Thymus (tissue), 11 donors: ENCODE measurements around the gene RPS5. TPM values are rescaled to one million over a fixed set of nuclear protein-coding genes. Genes with fewer than 3 reads are reported as not detected.

Source experiments
- DNase-seq, 9 donors: peaks; one replicate each; pipeline ENCODE4 v3.0.0-alpha.2; 2013; ENCODE audit warnings: low spot score in 9 of 9, low read depth in 6 of 9, missing footprints in 1 of 9
- H3K27ac ChIP-seq, 2 donors: one replicate each; pipeline ENCODE4 v1.5.1; 2013; ENCODE audit warnings: control low read depth in 1 of 2, low read depth in 1 of 2, low read length in 1 of 2, mild to moderate bottlenecking in 1 of 2, moderate library complexity in 1 of 2
- H3K27me3 ChIP-seq, 2 donors: one replicate each; pipeline ENCODE4 v1.5.1; 2013; ENCODE audit warnings: low read length in 1 of 2; ENCODE audit not compliant: control insufficient read depth in 2 of 2, insufficient read depth in 1 of 2
- H3K36me3 ChIP-seq, 2 donors: one replicate each; pipeline ENCODE4 v1.5.1; 2013; ENCODE audit warnings: low read length in 1 of 2, mild to moderate bottlenecking in 1 of 2, moderate library complexity in 1 of 2; ENCODE audit not compliant: control insufficient read depth in 2 of 2, insufficient read depth in 2 of 2
- H3K4me1 ChIP-seq, 2 donors: one replicate each; pipeline ENCODE4 v1.5.1; 2013; ENCODE audit warnings: low read length in 2 of 2; ENCODE audit not compliant: control insufficient read depth in 2 of 2, insufficient read depth in 2 of 2
- H3K4me3 ChIP-seq, 2 donors: one replicate each; pipeline ENCODE4 v1.5.1; 2013; ENCODE audit warnings: low read length in 2 of 2, control low read depth in 1 of 2, mild to moderate bottlenecking in 1 of 2
- H3K9me3 ChIP-seq, 2 donors: one replicate each; pipeline ENCODE4 v1.5.1; 2013; ENCODE audit warnings: low read length in 1 of 2, mild to moderate bottlenecking in 1 of 2; ENCODE audit not compliant: control insufficient read depth in 2 of 2, insufficient read depth in 1 of 2
- WGBS: extraction: QIAGEN DNeasy Blood & Tissue Kit; methylation state at CpG from one replicate; pipeline ENCODE4 v1.1.7; 2013; 5-methylcytosine and 5-hydroxymethylcytosine counted together
- polyA plus RNA-seq: library from polyadenylated mRNA; stranded (reverse); fragments of 200-250 nt; gene quantifications from one replicate; pipeline ENCODE4 v1.2.3, GENCODE V29; 2013
- total RNA-seq: library from RNA; stranded (reverse); fragments of 120-200 nt; gene quantifications from one replicate; pipeline ENCODE4 v1.2.4, GENCODE V29; 2013
- donor health status: healthy.

Gene RPS5
- total and polyA plus RNA-seq, 2 donors, result 942 to 1,573 TPM

DNA sequence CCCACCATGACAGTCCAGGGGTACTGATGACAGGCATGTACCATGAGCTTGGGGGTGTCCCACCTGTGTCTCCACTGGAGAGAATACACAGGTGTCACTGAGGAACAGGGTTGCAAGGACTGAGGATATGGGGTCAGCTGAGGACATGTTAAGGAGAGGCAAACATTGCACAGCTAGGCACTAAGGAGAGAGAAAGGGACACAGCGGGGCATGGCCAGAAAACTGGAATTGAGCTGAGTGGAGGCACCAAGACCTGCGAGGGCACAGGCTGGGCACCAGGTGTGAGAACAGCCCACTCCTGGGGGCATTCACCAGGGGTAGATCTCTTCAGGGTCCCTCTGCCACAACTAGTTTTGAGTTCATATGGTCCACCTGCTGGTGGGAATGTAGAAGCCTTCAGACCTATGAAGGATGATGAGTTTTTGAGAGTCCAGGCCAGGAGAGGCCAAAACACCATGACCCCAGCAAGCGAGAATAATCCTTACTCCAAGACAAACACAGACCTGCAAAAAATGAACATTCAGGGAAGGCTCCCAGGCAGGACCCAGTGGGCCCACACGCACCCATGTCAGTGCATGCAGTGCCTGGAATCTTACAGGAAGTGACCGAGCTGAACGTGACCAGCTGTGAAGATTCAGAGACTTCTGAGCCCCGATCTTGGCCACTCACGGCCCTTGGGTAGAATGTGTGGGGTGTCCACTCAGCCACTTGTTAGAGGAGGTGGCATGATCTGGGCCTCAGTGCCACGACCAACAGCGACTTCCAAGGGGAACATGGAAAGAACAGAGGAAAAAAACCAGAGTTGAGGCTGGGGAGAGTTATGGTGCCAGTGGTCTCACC, 20.0 kb downstream of the RPS5 start:
- Histone ChIP-seq H3K36me3 (no peaks in the 10 kb centered on the region), H3K4me1 (peaks cover 20% of the 10 kb centered on the region in 2 donors), H3K27ac (no peak overlapping the region), H3K9me3 (no peaks in the 10 kb centered on the region), H3K4me3 (peak overlapping the region; percentile 84 to 88), H3K27me3 (no peaks in the 10 kb centered on the region)
- DNase-seq, result peak in 1 of 9 donors; percentile 18
- WGBS, result 91% methylated on average over 10 of the region's 10 CpGs

DNA sequence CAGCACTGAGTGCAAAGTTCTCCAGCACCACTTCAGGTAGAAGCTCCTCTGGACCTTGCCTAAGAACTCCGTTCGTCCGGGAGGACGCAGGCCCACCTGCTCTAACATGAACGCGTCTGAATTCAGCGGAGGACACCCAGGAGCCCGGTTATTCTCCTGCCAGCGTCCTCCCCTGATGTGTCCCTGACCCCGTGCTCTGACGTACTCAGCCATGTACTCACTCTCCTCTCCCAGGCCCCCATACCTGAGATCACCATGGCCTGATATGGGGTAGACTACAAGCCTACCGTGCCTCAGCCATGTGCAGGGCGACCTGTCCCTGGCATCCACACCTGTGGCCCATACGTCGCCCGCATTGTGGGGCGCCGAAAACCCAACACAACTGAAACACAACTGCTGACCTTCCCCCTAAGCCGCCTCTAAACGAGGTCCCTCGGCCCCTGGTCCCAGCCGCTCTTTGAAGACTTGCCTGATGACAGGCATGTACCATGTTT, 20.6 kb downstream of the RPS5 start:
- WGBS, result 26% methylated on average over 22 of the region's 22 CpGs
- H3K27me3 ChIP-seq, result no peaks in the 10 kb centered on the region
- H3K27ac ChIP-seq, result peak overlapping the region; percentile 73 to 87
- H3K36me3 ChIP-seq, result no peaks in the 10 kb centered on the region
- DNase-seq, result no peak
- no peaks in the 10 kb centered on the region for H3K9me3 ChIP-seq
- peaks cover 18 to 19% of the 10 kb centered on the region in 2 donors for H3K4me1 ChIP-seq
- H3K4me3 ChIP-seq, result peak overlapping the region; percentile 84 to 88

DNA sequence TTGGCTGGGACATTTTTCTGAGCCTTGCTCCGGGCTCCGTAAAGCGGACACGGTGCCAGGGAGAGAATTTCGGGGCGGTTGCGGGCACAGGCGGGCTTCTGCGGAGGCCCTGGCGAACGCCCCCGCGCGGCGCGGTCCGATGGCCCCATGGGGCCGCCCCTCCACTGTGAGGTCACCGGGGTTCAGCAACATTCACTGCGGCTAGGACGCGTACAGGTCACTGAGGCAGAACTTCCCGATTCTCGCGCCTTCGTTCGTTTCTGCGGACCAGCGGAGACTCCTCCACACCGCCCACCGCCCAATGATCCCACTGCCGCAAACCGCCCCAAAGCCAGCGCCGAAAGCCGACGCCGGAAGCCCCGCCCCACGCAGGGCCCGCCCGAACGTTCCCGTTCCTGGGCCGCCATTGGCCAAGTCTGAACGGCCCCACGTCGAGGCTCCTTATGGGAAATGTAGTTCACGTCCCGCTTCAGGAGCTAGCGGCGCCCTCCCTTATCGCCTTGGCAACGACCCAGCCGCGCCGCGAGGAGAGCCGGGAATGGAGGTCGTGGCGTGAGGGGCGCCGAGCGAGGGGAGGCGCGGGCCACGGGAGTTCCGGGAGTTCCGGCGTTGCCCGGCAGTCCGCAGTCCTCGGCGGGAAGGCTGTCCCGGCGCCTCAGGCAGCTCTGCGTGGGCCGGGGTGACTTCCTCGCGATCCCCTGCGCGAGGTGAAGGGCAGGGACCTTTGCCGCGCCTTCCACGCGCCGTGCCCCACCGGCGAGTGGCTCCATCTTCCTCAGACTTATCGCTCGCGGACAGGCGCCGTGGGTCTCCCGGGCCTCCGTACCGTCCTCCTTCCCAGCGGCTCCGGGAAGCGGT, 21.3 kb downstream of the RPS5 start, which contains the start of gene ZNF584:
ZNF584 (plus strand) TSS at position 498 of the 858 bp plus-strand sequence. CDS start 499 bp downstream, outside the sequence.
- WGBS, result under 1% methylated on average over 100 of the region's 100 CpGs
- H3K4me1 ChIP-seq, result peaks cover 18 to 19% of the 10 kb centered on the region in 2 donors
- DNase-seq, result peak; percentile 85 to 98 (median 94)
- H3K36me3 ChIP-seq, result no peaks in the 10 kb centered on the region
- peak within 1 kb of the TSS; percentile 73 to 87 for H3K27ac ChIP-seq
- peak within 1 kb of the TSS; percentile 84 to 88 for H3K4me3 ChIP-seq
- no peaks in the 10 kb centered on the region for H3K9me3 ChIP-seq
- H3K27me3 ChIP-seq, result no peaks in the 10 kb centered on the region

DNA sequence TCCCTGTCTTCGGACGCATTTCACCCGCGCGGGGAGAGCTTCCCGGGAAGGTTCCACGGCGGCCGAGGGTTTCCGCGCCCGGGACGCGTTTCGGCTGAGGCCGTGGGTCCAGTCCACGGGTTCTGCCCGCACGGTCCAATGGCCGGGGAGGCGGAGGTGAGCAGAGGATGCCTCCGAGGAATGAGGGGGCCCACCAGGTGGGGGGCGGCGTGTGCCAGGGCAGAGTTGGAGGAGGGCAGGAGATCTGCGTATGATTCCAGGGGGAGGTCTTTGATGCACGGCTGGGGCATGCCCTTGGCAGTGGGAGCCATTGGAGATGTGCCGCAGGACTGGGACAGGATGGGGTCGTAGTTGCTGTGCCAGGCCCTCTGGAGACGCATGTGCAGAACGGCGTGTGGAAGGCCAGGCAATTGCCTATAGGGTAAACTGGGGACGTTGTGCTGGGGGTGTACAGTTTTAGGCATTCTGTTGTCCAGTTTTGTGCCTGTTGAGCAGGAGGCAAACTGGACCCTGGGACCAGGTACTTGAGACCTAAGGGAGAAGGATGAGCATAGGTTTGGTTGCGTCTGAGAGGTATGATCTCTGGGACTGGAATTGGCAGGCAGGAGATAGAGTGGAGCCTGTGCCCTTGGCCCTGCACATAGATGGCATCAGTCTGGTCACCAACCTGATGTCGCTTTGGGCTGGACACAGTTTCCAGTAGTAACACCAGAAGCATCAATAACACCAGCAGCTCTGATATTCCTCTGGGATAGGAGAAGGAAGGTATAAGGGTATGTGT, 22.1 kb downstream of the RPS5 start:
- whole genome bisulfite sequencing, result 8% methylated on average over 34 of the region's 34 CpGs
- DNase-seq, result no peak

DNA sequence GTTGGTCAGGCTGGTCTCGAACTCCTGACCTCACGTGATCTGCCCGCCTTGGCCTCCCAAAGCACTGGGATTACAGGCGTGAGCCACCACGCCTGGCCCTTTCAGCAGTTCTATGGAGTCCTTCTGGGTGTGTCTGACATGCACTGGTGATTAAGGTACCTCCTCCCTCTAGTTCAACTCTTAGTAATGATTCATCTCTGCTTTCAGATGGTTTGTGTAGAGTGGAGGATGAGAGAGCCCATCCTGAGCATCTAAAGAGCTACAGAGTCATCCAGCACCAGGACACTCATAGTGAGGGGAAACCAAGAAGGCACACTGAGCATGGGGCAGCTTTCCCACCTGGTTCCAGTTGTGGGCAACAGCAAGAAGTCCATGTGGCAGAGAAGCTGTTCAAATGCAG, 29.5 kb downstream of the RPS5 start:
- 97% methylated on average over 5 of the region's 5 CpGs for WGBS
- Histone ChIP-seq H3K9me3 (peaks cover 0 to 4% of the 10 kb centered on the region in 2 donors), H3K27ac (no peak overlapping the region), H3K27me3 (no peaks in the 10 kb centered on the region), H3K4me3 (no peak overlapping the region), H3K36me3 (peaks cover 22 to 33% of the 10 kb centered on the region in 2 donors), H3K4me1 (no peaks in the 10 kb centered on the region)
- no peak for DNase-seq

More for the DNA sequence above, 22.1 kb downstream of the RPS5 start:
- no peaks in the 10 kb centered on the region for H3K36me3 ChIP-seq
- H3K4me3 ChIP-seq, result peak overlapping the region; percentile 84 to 88
- H3K4me1 ChIP-seq, result peaks cover 18 to 19% of the 10 kb centered on the region in 2 donors
- no peaks in the 10 kb centered on the region for H3K9me3 ChIP-seq
- H3K27me3 ChIP-seq, result no peaks in the 10 kb centered on the region
- H3K27ac ChIP-seq, result peak overlapping the region in 1 of 2 donors; percentile 31

DNA sequence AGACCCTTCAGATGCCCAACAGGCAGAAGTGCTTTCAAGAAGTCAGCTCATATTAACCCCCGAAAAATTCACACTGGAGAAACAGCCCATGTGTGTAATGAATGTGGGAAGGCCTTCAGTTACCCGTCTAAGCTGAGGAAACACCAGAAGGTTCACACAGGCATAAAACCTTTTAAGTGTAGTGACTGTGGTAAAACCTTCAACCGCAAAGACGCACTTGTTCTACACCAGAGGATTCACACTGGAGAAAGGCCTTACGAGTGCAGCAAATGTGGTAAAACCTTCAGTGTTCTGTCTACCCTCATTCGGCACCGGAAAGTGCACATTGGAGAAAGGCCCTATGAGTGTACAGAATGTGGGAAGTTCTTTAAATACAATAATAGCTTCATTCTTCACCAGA, 30.0 kb downstream of the RPS5 start:
- 98% methylated on average over 7 of the region's 7 CpGs for WGBS
- Histone ChIP-seq H3K36me3 (peaks cover 22 to 33% of the 10 kb centered on the region in 2 donors), H3K27me3 (no peaks in the 10 kb centered on the region), H3K27ac (no peak overlapping the region), H3K4me1 (no peaks in the 10 kb centered on the region), H3K4me3 (no peak overlapping the region), H3K9me3 (peaks cover 0 to 4% of the 10 kb centered on the region in 2 donors)
- DNase-seq, result no peak

DNA sequence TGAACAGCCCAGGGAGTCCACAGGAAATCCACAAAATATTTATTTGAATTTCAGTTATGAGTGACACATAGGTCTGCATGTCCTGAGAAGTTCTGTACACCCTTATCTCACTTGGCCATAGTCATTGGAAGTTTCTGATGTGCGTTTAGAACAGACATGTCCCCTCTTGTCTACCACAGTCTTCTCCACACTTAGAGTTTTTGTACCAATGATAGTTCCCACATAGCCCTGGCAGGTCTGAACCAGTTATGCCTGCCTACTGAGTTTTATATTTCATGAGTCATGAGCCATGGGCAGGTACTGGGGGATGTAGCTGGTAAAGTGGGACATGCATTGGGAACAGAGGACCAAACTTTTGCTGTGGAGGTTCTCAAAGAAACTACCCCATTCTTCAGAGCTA, 41.5 kb downstream of the RPS5 start:
- no peaks in the 10 kb centered on the region for H3K27me3 ChIP-seq
- no peak overlapping the region for H3K4me3 ChIP-seq
- no peak for DNase-seq
- no peaks in the 10 kb centered on the region for H3K4me1 ChIP-seq
- peaks cover 5 to 52% of the 10 kb centered on the region in 2 donors for H3K9me3 ChIP-seq
- H3K27ac ChIP-seq, result no peak overlapping the region
- WGBS, result 69% methylated on average over 1 of the region's 1 CpG
- H3K36me3 ChIP-seq, result peaks cover 0 to 2% of the 10 kb centered on the region in 2 donors

DNA sequence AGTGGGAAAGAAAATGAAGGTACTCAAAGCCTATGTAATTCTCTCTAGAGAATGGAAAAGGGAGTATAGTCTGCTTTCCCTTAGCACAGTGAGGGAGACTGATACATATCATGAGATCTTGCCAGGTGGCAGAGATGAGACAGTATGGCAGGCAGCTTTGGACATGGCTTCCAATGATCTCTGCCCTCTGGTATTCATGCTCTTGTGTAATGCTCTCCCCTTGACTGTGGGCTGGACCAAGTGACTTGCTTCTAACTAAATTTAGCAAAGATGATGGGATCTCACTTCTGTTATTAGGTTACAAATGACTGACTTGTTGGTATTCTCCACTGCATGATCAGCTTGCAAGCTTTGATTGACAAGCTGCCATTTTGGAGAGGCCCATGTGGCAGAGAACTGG, 42.7 kb downstream of the RPS5 start:
- Histone ChIP-seq H3K4me1 (no peaks in the 10 kb centered on the region), H3K4me3 (no peak overlapping the region), H3K36me3 (peaks cover 10 to 12% of the 10 kb centered on the region in 2 donors), H3K27ac (no peak overlapping the region), H3K27me3 (no peaks in the 10 kb centered on the region), H3K9me3 (peaks cover 12 to 63% of the 10 kb centered on the region in 2 donors)
- DNase-seq, result no peak
